ENCODE results near the gene ACTR10. TPM values are rescaled to one million over a fixed set of nuclear protein-coding genes. Genes with fewer than 3 reads are reported as not detected.

ACTR10 gene
- total RNA-seq, 1 donor from 2014 or later: 119 TPM

- Histone ChIP-seq H3K4me3 (no peak overlapping the region), H3K9me3 (ENCODE audit: low read depth) (no peaks in the 10 kb centered on the region), H3F3A (ENCODE audit: low read depth) (no peaks in the 10 kb centered on the region), H3K9ac (no peak overlapping the region), H4K20me1 (ENCODE audit: low read depth) (no peaks in the 10 kb centered on the region), H3K4me1 (no peaks in the 10 kb centered on the region), H3K79me2 (ENCODE audit: low read depth) (no peaks in the 10 kb centered on the region), H3K27me3 (no peaks in the 10 kb centered on the region), H3K4me2 (no peak overlapping the region), H3K27ac (no peak overlapping the region), H3K36me3 (no peaks in the 10 kb centered on the region), H2AFZ (replicated peaks) (no peak overlapping the region)
- DNase-seq (ENCODE audit: low spot score): no peak
- TF ChIP-seq EZH2 (IDR thresholded peaks at IDR 0.05) (no peak), CTCF (IDR thresholded peaks at IDR 0.05) (no peak), EZH2phosphoT487 (IDR thresholded peaks at IDR 0.05) (no peak)
- Mint-ChIP-seq H3K36me3 (no peaks in the 10 kb centered on the region), H3K27me3 (ENCODE audit: insufficient read depth, low read depth) (no peaks in the 10 kb centered on the region), H3K4me1 (no peaks in the 10 kb centered on the region), H3K27ac (no peak overlapping the region), H3K4me3 (no peak overlapping the region), H3K9me3 (no peaks in the 10 kb centered on the region)
Measured at GRCh38 chr14:58177125-58177524, 22.8 kb upstream of the ACTR10 start.

- Histone ChIP-seq H3K4me3 (no peak overlapping the region), H3F3A (ENCODE audit: low read depth) (no peaks in the 10 kb centered on the region), H4K20me1 (ENCODE audit: low read depth) (no peaks in the 10 kb centered on the region), H3K27me3 (no peaks in the 10 kb centered on the region), H3K9ac (no peak overlapping the region), H3K4me2 (no peak overlapping the region), H3K79me2 (ENCODE audit: low read depth) (no peaks in the 10 kb centered on the region), H3K27ac (no peak overlapping the region), H3K36me3 (no peaks in the 10 kb centered on the region), H2AFZ (replicated peaks) (no peak overlapping the region), H3K9me3 (ENCODE audit: low read depth) (no peaks in the 10 kb centered on the region), H3K4me1 (no peaks in the 10 kb centered on the region)
- Mint-ChIP-seq H3K4me1 (peaks cover 5% of the 10 kb centered on the region), H3K4me3 (no peak overlapping the region), H3K27ac (no peak overlapping the region), H3K27me3 (ENCODE audit: insufficient read depth, low read depth) (no peaks in the 10 kb centered on the region), H3K36me3 (no peaks in the 10 kb centered on the region), H3K9me3 (no peaks in the 10 kb centered on the region)
- TF ChIP-seq CTCF (IDR thresholded peaks at IDR 0.05) (no peak), EZH2 (IDR thresholded peaks at IDR 0.05) (no peak), EZH2phosphoT487 (IDR thresholded peaks at IDR 0.05) (no peak)
- DNase-seq (ENCODE audit: low spot score): no peak
Measured at GRCh38 chr14:58189176-58189575, 10.8 kb upstream of the ACTR10 start.

GRCh38 chr14:58191763-58192601, 8.0 kb upstream of the ACTR10 start:
- Histone ChIP-seq H4K20me1 (ENCODE audit: low read depth) (no peaks in the 10 kb centered on the region), H2AFZ (replicated peaks) (no peak overlapping the region), H3K4me1 (no peaks in the 10 kb centered on the region), H3K9ac (no peak overlapping the region), H3K27me3 (no peaks in the 10 kb centered on the region), H3K36me3 (no peaks in the 10 kb centered on the region), H3K27ac (no peak overlapping the region), H3K9me3 (ENCODE audit: low read depth) (no peaks in the 10 kb centered on the region), H3F3A (ENCODE audit: low read depth) (no peaks in the 10 kb centered on the region), H3K4me3 (no peak overlapping the region), H3K79me2 (ENCODE audit: low read depth) (no peaks in the 10 kb centered on the region), H3K4me2 (no peak overlapping the region)
- DNase-seq (ENCODE audit: low spot score): no peak
- no peak for TF ChIP-seq EZH2phosphoT487 (IDR thresholded peaks at IDR 0.05)
- no peak for TF ChIP-seq CTCF (IDR thresholded peaks at IDR 0.05)
- TF ChIP-seq EZH2 (IDR thresholded peaks at IDR 0.05): no peak
- Mint-ChIP-seq H3K36me3 (no peaks in the 10 kb centered on the region), H3K4me3 (no peak overlapping the region), H3K27ac (no peak overlapping the region), H3K27me3 (ENCODE audit: insufficient read depth, low read depth) (no peaks in the 10 kb centered on the region), H3K9me3 (no peaks in the 10 kb centered on the region), H3K4me1 (peaks cover 5% of the 10 kb centered on the region)

Data from neural progenitor cell (in vitro differentiated cells).